HepG2 (cell line): ENCODE measurements around the gene NEU4. TPM values are rescaled to one million over a fixed set of nuclear protein-coding genes. Genes with fewer than 3 reads are reported as not detected.

ENCODE experiments used
- ARHGAP35 ChIP-seq: sonication (generic); formaldehyde crosslinking; IDR thresholded peaks from 2 replicates; pipeline ENCODE4 v1.9.0; 2022; ENCODE audit warnings: mild to moderate bottlenecking, inconsistent platforms, moderate library complexity, missing genetic modification reagents, borderline replicate concordance
- BCL6 ChIP-seq: IDR thresholded peaks from 2 replicates; pipeline ENCODE4 v1.6.1; 2016; ENCODE audit warnings: missing genetic modification reagents, missing compliant biosample characterization
- CBX1 ChIP-seq: IDR thresholded peaks from one replicate; pipeline ENCODE4 v1.6.1; 2016; ENCODE audit warnings: antibody characterized with exemption, low read depth
- CHCHD3 ChIP-seq: sonication (generic); formaldehyde crosslinking; IDR thresholded peaks from 2 replicates; pipeline ENCODE4 v1.8.0; 2022; ENCODE audit warnings: mild to moderate bottlenecking, missing genetic modification reagents, moderate library complexity
- ELF1 ChIP-seq: sonication (generic); formaldehyde crosslinking; IDR thresholded peaks from 2 replicates; pipeline ENCODE4 v1.4.0; 2020; ENCODE audit warnings: missing genetic modification reagents
- FOXP1 ChIP-seq, 2 experiments: fragments of 450-650 bp in 1 of 2; IDR thresholded peaks; 2 replicates each; pipeline ENCODE4 v1.6.1; 2017 to 2018; ENCODE audit warnings: antibody characterized with exemption in 1 of 2
- HNF1A ChIP-seq, 2 experiments: sonication (generic) in 1 of 2; formaldehyde crosslinking in 1 of 2; IDR thresholded peaks; 2 replicates each; pipeline versions ENCODE4 v1.4.0 to v1.6.1; 2016 to 2020; ENCODE audit warnings: borderline replicate concordance in 1 of 2, low read depth in 1 of 2, mild to moderate bottlenecking in 1 of 2, missing genetic modification reagents in 1 of 2
- JUNB ChIP-seq: sonication (generic); formaldehyde crosslinking; IDR thresholded peaks from 2 replicates; pipeline ENCODE4 v1.8.0; 2022; ENCODE audit warnings: missing genetic modification reagents, mild to moderate bottlenecking, borderline replicate concordance
- KDM4B ChIP-seq: sonication (generic); formaldehyde crosslinking; IDR thresholded peaks from 2 replicates; pipeline ENCODE4 v1.4.0; 2020; ENCODE audit warnings: missing genetic modification reagents
- MAFG ChIP-seq: sonication (generic); formaldehyde crosslinking; IDR thresholded peaks from 2 replicates; pipeline ENCODE4 v1.5.1; 2020; ENCODE audit warnings: mild to moderate bottlenecking, missing genetic modification reagents
- NR2F6 ChIP-seq, 2 experiments: IDR thresholded peaks; 2 replicates each; pipeline ENCODE4 v1.6.1; 2016; ENCODE audit warnings: antibody characterized with exemption in 1 of 2, mild to moderate bottlenecking in 1 of 2
- PHF21A ChIP-seq: sonication (generic); formaldehyde crosslinking; IDR thresholded peaks from 2 replicates; pipeline ENCODE4 v1.5.0; 2020; ENCODE audit warnings: mild to moderate bottlenecking, missing genetic modification reagents
- PRPF4 ChIP-seq: fragments of 200-400 bp; formaldehyde crosslinking; IDR thresholded peaks from 2 replicates; pipeline ENCODE4 v1.6.1; 2016; ENCODE audit warnings: low read length, low read depth; ENCODE audit not compliant: poor library complexity, severe bottlenecking
- RFXAP ChIP-seq: sonication (generic); formaldehyde crosslinking; IDR thresholded peaks from 2 replicates; pipeline ENCODE4 v1.4.0; 2020; ENCODE audit warnings: missing genetic modification reagents, borderline replicate concordance
- TAF1 ChIP-seq: sonication (generic); formaldehyde crosslinking; IDR thresholded peaks from 2 replicates; pipeline ENCODE4 v1.4.0; 2020; ENCODE audit warnings: missing genetic modification reagents
- THAP11 ChIP-seq: IDR thresholded peaks from 2 replicates; pipeline ENCODE4 v1.6.1; 2016; ENCODE audit warnings: missing biosample characterization, missing genetic modification reagents
- TMF1 ChIP-seq: sonication (generic); formaldehyde crosslinking; IDR thresholded peaks from 2 replicates; pipeline ENCODE4 v1.8.1; 2022; ENCODE audit warnings: low read depth, missing genetic modification reagents
- TP53 ChIP-seq: sonication (generic); formaldehyde crosslinking; conservative IDR thresholded peaks from 2 replicates; pipeline ENCODE4 v1.4.0; 2020; ENCODE audit warnings: missing genetic modification reagents
- ZBTB14 ChIP-seq: sonication (generic); formaldehyde crosslinking; IDR thresholded peaks from 2 replicates; pipeline ENCODE4 v1.4.0; 2020; ENCODE audit warnings: missing genetic modification reagents
- ZBTB20 ChIP-seq: sonication (generic); formaldehyde crosslinking; IDR thresholded peaks from 2 replicates; pipeline ENCODE4 v1.8.1; 2023; ENCODE audit warnings: missing genetic modification reagents, low read depth, mild to moderate bottlenecking, borderline replicate concordance
- ZNF781 ChIP-seq: sonication (generic); formaldehyde crosslinking; IDR thresholded peaks from 2 replicates; pipeline ENCODE4 v1.5.1; 2020; ENCODE audit warnings: borderline replicate concordance, mild to moderate bottlenecking, missing genetic modification reagents; ENCODE audit errors: not compliant biosample characterization
- ZUFSP ChIP-seq: sonication (generic); formaldehyde crosslinking; IDR thresholded peaks from 2 replicates; pipeline ENCODE4 v1.9.0; 2021; ENCODE audit warnings: missing genetic modification reagents, mild to moderate bottlenecking, borderline replicate concordance
- polyA plus RNA-seq, 8 experiments: library from polyadenylated mRNA; depleted of rRNA in 3 of 8; stranded (reverse) in 7 of 8; unstranded in 1 of 8; fragments of >200 nt; fragmentation: Illumina TruSeq in 4 of 8; extraction: Trizol in 4 of 8; gene quantifications; 2 replicates each; pipeline versions ENCODE4 v1.2.1 to v1.2.3, GENCODE V29; 2011 to 2016; ENCODE audit warnings: low read depth in 4 of 8, missing spikeins in 1 of 8, mixed read lengths in 1 of 8; ENCODE audit not compliant: insufficient read depth in 1 of 8
- total RNA-seq, 5 experiments: library from RNA; depleted of rRNA; stranded (reverse); fragments of >200 nt; fragmentation: Illumina TruSeq; extraction: Trizol; gene quantifications; 2 replicates each; pipeline ENCODE4 v1.2.3, GENCODE V29; 2016; ENCODE audit warnings: low read depth in 1 of 5

NEU4 gene
- total and polyA plus RNA-seq, 2 of the 13 experiments (the other 11 are each of a cell fraction or from before 2014, with no cell fraction given) = 53.5 to 107 TPM

GRCh38 chr2:241771286-241772062 lies 37.5 kb upstream of the NEU4 start (continued):
- TF ChIP-seq ZUFSP (CRISPR knock-in tag) (no peak), NR2F6 (IDR thresholded peaks at IDR 0.05) (no peak), NR2F6 (CRISPR knock-in tag; IDR thresholded peaks at IDR 0.05) (peak; percentile 71; the same call in 1 of the 2 replicates), KDM4B (CRISPR knock-in tag) (peak; percentile 77; the same call in 1 of the 2 replicates), BCL6 (CRISPR knock-in tag) (peak; percentile 55), THAP11 (CRISPR knock-in tag) (peak; percentile 34; the same call in 1 of the 2 replicates), RFXAP (CRISPR knock-in tag) (no peak), FOXP1 (IDR thresholded peaks at IDR 0.05) (no peak), FOXP1 (CRISPR knock-in tag; IDR thresholded peaks at IDR 0.05) (0 out of 2 replicates have a peak, but pooled peaks have one; percentile 22), CHCHD3 (CRISPR knock-in tag) (no peak; the same call in 1 of the 2 replicates), ARHGAP35 (no peak), ZNF781 (CRISPR knock-in tag) (peak; percentile 97), PHF21A (CRISPR knock-in tag) (peak; percentile 72; the same call in 1 of the 2 replicates), PRPF4 (no peak), ELF1 (CRISPR knock-in tag) (no peak), JUNB (CRISPR knock-in tag) (no peak), TMF1 (CRISPR knock-in tag) (peak; percentile 96), TAF1 (CRISPR knock-in tag) (no peak; the same call in 1 of the 2 replicates), CBX1 (peak; percentile 22), ZBTB20 (CRISPR knock-in tag) (peak; percentile 73; the same call in 1 of the 2 replicates), HNF1A (IDR thresholded peaks at IDR 0.05; ENCODE audit: low read depth) (no peak), HNF1A (CRISPR knock-in tag; IDR thresholded peaks at IDR 0.05; ENCODE audit: borderline replicate concordance) (no peak; the same call in 1 of the 2 replicates), MAFG (CRISPR knock-in tag) (no peak), TP53 (CRISPR knock-in tag) (0 out of 2 replicates have a peak, but pooled peaks have one; percentile 65), ZBTB14 (0 out of 2 replicates have a peak, but pooled peaks have one; percentile 50)
